ENCODE results near the gene LAMC1.

DNA sequence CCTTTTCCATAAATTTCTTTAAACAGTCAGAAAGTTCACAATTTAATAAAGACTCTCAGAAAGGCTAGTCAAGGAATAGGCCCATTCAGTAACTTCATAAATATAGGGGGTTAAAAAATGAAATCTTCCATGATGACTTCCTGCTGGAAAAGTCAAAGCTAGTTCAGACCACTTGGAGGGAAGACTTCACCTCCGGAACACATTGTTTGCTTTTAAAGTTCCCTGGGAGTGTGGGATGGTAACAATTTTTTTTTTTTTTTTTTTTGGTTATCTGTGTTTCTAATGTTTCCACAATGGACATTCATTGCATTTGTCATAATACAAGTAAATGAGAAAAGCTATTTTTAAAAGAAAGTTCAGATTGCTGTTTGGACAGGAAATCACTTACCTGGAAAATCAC lies 144.5 kb downstream of the LAMC1 start:
- TF ChIP-seq EZH2 (IDR thresholded peaks at IDR 0.05; ENCODE audit: low read length, unreplicated experiment) (no peak), EZH2phosphoT487 (IDR thresholded peaks at IDR 0.05; ENCODE audit: borderline replicate concordance, low read length) (no peak)
- TF ChIP-seq, protein P1, sequence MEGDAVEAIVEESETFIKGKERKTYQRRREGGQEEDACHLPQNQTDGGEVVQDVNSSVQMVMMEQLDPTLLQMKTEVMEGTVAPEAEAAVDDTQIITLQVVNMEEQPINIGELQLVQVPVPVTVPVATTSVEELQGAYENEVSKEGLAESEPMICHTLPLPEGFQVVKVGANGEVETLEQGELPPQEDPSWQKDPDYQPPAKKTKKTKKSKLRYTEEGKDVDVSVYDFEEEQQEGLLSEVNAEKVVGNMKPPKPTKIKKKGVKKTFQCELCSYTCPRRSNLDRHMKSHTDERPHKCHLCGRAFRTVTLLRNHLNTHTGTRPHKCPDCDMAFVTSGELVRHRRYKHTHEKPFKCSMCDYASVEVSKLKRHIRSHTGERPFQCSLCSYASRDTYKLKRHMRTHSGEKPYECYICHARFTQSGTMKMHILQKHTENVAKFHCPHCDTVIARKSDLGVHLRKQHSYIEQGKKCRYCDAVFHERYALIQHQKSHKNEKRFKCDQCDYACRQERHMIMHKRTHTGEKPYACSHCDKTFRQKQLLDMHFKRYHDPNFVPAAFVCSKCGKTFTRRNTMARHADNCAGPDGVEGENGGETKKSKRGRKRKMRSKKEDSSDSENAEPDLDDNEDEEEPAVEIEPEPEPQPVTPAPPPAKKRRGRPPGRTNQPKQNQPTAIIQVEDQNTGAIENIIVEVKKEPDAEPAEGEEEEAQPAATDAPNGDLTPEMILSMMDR (conservative IDR thresholded peaks at IDR 0.05; ENCODE audit: low read depth, low read length) = no peak

Measured in PC-3 (cell line).